HG03521 (cell line): ENCODE measurements around the gene RIPK4.

ENCODE experiments used
- ATAC-seq: cut with Tn5 transposase; IDR thresholded peaks from one replicate; pipeline ENCODE4 v1.9.1; 2021; ENCODE audit warnings: mild to moderate bottlenecking, moderate library complexity; ENCODE audit not compliant: unreplicated experiment

RIPK4 gene

GRCh38 chr21:41755934-41756773 lies 10.7 kb downstream of the RIPK4 start:
- ATAC-seq = no peak

DNA sequence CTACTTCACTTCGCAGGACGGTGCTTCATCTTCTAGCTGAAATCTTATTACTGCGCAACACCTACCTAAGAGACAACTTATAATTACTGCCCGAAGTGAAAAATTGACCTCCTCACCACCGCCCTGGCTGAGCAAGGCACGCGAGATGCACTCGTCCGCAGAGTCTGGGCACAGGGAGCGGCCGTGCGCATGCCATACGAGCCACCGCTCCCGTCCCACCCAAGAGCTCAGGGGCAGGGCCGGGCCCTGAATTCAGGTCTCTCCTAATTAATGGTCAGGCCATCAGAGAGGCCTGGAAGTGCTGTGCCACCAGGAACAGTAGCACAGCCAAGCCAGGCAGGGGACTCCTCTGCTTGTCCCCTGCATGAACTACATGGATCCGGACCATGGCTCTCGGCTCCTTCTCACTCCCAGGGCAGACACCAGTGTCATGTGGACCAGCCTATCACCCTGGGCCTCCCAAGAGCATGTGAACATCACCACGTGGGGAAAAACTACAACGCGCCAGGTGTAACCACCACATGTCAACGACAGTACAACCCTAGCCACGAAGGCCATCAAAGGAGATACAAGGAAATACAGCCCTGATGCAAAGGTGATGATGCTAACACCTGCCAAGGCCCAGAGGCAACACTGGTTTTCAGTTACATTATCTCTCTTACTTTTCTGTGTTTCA lies 11.5 kb downstream of the RIPK4 start:
- ATAC-seq = no peak

GRCh38 chr21:41754479-41754891 lies 12.4 kb downstream of the RIPK4 start:
- ATAC-seq = no peak

DNA sequence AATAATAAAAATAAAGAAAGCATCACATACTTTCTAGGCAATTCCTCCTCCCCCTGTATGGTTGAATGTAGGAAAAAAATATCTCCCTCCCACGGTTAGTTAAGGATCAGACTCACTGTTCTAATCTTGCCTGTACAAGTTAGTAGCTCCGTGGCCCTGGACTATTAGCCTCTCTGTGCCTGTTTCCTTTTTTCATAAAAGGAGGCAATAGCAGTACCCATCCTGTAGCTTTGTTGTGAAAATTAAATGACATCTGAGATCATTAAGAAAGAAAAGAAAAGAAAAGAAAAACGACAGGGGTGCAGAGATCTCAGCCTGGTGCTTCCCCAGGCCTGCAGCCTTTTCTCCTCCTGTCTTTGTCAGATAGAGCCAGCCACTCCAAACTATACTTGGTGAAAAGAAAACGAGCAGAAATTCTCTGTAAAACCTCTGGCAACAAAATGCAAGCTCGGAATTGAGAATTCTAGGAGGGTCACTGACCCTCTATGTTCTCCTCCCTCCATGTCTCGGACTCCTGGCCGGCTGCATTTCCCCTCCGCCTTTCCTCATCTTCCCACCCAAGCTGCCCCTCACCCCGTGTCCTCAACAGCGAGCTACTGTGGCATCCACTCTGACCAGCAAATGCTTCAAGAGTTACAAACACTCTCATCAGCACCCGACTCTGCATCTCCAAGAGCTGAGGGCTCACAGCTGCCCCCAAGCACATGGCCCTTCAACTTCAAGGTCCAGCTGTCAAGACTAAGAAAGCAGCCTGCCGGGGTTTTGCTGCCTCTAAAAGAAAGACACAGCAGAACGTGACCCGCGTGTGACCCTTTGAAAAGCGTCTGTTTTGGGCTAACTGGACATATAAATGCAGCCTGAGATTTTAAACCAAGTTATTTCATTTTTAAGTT lies 13.6 kb downstream of the RIPK4 start:
- no peak for ATAC-seq

DNA sequence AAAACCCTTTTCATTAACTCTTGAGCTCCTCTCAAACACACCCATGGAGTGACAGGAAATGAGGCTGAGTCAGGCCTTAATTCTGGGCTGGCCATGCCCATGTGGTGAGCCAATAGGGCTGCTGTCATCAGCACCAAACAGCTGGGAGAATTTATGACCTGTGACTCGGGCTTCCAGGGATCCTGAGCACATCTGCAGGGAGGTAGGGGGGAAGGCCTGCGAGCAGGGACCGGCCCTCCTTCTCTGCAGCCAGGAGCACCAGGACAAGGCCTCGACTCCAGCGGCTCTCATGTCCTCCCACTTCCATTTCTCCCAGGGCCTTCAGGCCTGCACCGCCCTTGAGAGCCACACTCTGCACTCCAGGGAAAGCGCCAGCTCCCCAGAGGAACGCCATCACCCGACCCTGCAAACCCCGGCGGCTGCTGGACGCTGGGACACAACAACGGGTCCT lies 14.6 kb downstream of the RIPK4 start:
- no peak for ATAC-seq

DNA sequence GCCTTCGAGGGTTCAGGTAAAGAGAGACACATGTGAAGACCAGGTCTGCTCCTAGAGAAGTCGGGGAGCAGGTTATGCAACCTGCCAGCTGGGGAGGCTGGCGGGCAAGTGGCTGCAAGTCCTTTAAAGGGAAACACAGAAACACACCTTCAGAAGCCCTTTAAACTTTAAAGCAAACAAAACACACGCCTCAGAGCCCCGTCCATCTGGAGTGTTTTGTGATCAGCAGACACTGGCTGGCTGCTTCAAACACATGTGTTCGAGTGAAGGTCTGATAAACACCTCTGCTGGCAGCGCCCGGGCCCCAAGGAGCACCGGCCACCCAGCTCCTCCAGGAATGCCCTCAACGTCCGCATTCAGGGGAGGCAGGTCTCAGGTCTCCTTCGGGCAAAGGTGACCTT lies 15.2 kb downstream of the RIPK4 start:
- no peak for ATAC-seq

- ATAC-seq = no peak
Measured at GRCh38 chr21:41750532-41751151, 16.2 kb downstream of the RIPK4 start.

GRCh38 chr21:41750051-41750450 lies 16.8 kb downstream of the RIPK4 start:
- ATAC-seq = no peak

GRCh38 chr21:41749286-41749685 lies 17.6 kb downstream of the RIPK4 start:
- ATAC-seq = no peak

DNA sequence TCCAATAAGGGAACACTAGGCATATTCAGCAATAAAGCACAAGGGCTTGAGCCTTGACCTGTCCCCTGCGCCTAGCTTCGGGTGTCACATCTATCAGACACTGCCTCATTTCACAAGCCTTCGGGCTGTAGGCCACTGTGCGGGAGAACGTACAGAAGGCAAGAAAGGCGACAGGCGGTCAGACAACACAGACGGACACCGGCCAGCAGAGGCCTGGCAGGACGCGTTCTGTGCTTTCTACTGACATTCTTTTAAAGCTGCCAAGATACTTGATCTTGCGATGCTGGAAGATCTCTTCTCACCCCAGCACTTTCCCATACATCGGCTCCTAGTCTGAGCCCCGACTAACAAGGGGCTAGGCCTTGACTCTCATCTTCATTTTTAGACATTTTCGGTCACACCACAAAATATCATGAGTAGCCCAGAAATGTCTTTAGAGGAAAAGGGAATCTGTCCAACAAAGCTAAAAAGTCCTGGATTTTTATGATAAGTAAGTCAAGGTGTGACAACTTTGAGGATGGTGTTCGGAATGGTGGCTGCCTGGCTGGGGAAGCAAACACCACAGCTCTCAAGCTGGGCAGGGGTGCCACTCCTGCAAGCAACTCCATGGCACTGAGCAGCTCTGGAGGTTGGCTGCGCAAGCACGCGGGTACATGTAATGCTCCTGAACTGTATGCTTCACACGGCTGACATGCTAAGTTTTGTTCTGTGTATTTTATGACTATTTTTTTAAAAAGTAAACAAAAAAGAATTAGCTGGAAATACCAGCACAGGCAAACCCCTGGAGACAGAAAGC lies 18.7 kb downstream of the RIPK4 start:
- no peak for ATAC-seq

- no peak for ATAC-seq
Measured at GRCh38 chr21:41746744-41747006, 20.2 kb downstream of the RIPK4 start.

- no peak for ATAC-seq
Measured at GRCh38 chr21:41745971-41746743, 20.7 kb downstream of the RIPK4 start.

- no peak for ATAC-seq
Measured at GRCh38 chr21:41745026-41745820, 21.6 kb downstream of the RIPK4 start.

GRCh38 chr21:41744028-41744930 lies 22.6 kb downstream of the RIPK4 start:
- no peak for ATAC-seq

GRCh38 chr21:41743321-41744027 lies 23.4 kb downstream of the RIPK4 start:
- ATAC-seq = no peak

- no peak for ATAC-seq
Measured at GRCh38 chr21:41742073-41742875, 24.6 kb downstream of the RIPK4 start.
